Measurements from ENCODE around the gene PAFAH1B1.

Gene PAFAH1B1

GRCh38 chr17:2582493-2582892, 11.0 kb upstream of the PAFAH1B1 start:
- Histone ChIP-seq H3K4ac (ENCODE audit: low read depth, low read length) (no peak overlapping the region), H4K5ac (ENCODE audit: low read length) (no peak overlapping the region), H3K9ac (ENCODE audit: low read length) (no peak overlapping the region), H2BK120ac (ENCODE audit: low read depth, low read length) (no peak overlapping the region), H2AK5ac (ENCODE audit: low read length) (no peak overlapping the region), H3K27me3 (ENCODE audit: insufficient read depth, low read length, poor library complexity) (no peaks in the 10 kb centered on the region), H3K18ac (ENCODE audit: low read length) (no peak overlapping the region), H3K27ac (ENCODE audit: low read depth, low read length) (no peak overlapping the region), H3K4me3 (ENCODE audit: low read length) (no peak overlapping the region), H3K4me2 (ENCODE audit: low read length) (no peak overlapping the region), H2BK15ac (replicated peaks; ENCODE audit: low read depth) (no peak overlapping the region), H3K36me3 (ENCODE audit: control insufficient read depth, insufficient read depth, low read length) (no peaks in the 10 kb centered on the region), H3K79me2 (ENCODE audit: control insufficient read depth, insufficient read depth, low read length) (no peaks in the 10 kb centered on the region), H3K4me1 (ENCODE audit: control insufficient read depth, low read depth, low read length) (no peaks in the 10 kb centered on the region), H2BK5ac (ENCODE audit: low read length) (no peak overlapping the region), H3K23ac (ENCODE audit: low read length) (no peak overlapping the region), H3K56ac (ENCODE audit: low read length) (no peak overlapping the region), H4K8ac (ENCODE audit: low read depth, low read length) (no peak overlapping the region), H3K79me1 (ENCODE audit: low read length) (no peaks in the 10 kb centered on the region)
- WGBS (ENCODE audit: extremely low coverage, insufficient coverage, low lambda C conversion rate), result no CpG with 5 or more reads among the region's 18 CpGs
- DNase-seq, result no peak

- Histone ChIP-seq H2BK15ac (replicated peaks; ENCODE audit: low read depth) (no peak overlapping the region), H3K4me1 (ENCODE audit: control insufficient read depth, low read depth, low read length) (no peaks in the 10 kb centered on the region), H2BK120ac (ENCODE audit: low read depth, low read length) (no peak overlapping the region), H3K18ac (ENCODE audit: low read length) (no peak overlapping the region), H3K23ac (ENCODE audit: low read length) (no peak overlapping the region), H3K9ac (ENCODE audit: low read length) (no peak overlapping the region), H4K8ac (ENCODE audit: low read depth, low read length) (no peak overlapping the region), H3K4ac (ENCODE audit: low read depth, low read length) (no peak overlapping the region), H4K5ac (ENCODE audit: low read length) (no peak overlapping the region), H2AK5ac (ENCODE audit: low read length) (no peak overlapping the region), H2BK5ac (ENCODE audit: low read length) (no peak overlapping the region), H3K79me1 (ENCODE audit: low read length) (no peaks in the 10 kb centered on the region), H3K56ac (ENCODE audit: low read length) (no peak overlapping the region), H3K4me3 (ENCODE audit: low read length) (no peak overlapping the region), H3K36me3 (ENCODE audit: control insufficient read depth, insufficient read depth, low read length) (no peaks in the 10 kb centered on the region), H3K27ac (ENCODE audit: low read depth, low read length) (no peak overlapping the region), H3K4me2 (ENCODE audit: low read length) (no peak overlapping the region), H3K27me3 (ENCODE audit: insufficient read depth, low read length, poor library complexity) (no peaks in the 10 kb centered on the region), H3K79me2 (ENCODE audit: control insufficient read depth, insufficient read depth, low read length) (peaks cover 20% of the 10 kb centered on the region)
- DNase-seq, result no peak
- WGBS (ENCODE audit: extremely low coverage, insufficient coverage, low lambda C conversion rate), result no CpG with 5 or more reads among the region's 16 CpGs
These were observed 2.3 kb upstream of the PAFAH1B1 start for GRCh38 chr17:2591040-2591640.

- H3K79me1 ChIP-seq (ENCODE audit: low read length), result no peaks in the 10 kb centered on the region
- H3K27ac ChIP-seq (ENCODE audit: low read depth, low read length), result peak overlapping the region; percentile 98
- H2BK120ac ChIP-seq (ENCODE audit: low read depth, low read length), result peak overlapping the region; percentile 46
- peak; percentile 92 for DNase-seq
- no peaks in the 10 kb centered on the region for H3K27me3 ChIP-seq (ENCODE audit: insufficient read depth, low read length, poor library complexity)
- peak overlapping the region; percentile 80 for H3K56ac ChIP-seq (ENCODE audit: low read length)
- peak overlapping the region; percentile 80 for H3K23ac ChIP-seq (ENCODE audit: low read length)
- peak overlapping the region; percentile 59 for H2BK5ac ChIP-seq (ENCODE audit: low read length)
- peaks cover 44% of the 10 kb centered on the region for H3K79me2 ChIP-seq (ENCODE audit: control insufficient read depth, insufficient read depth, low read length)
- H3K4me3 ChIP-seq (ENCODE audit: low read length), result peak overlapping the region; percentile 77
- WGBS (ENCODE audit: extremely low coverage, insufficient coverage, low lambda C conversion rate), result no CpG with 5 or more reads among the region's 80 CpGs
- H4K8ac ChIP-seq (ENCODE audit: low read depth, low read length), result no peak overlapping the region
- H3K9ac ChIP-seq (ENCODE audit: low read length), result peak overlapping the region; percentile 80
- H3K18ac ChIP-seq (ENCODE audit: low read length), result peak overlapping the region; percentile 99
- no peaks in the 10 kb centered on the region for H3K36me3 ChIP-seq (ENCODE audit: control insufficient read depth, insufficient read depth, low read length)
- H2AK5ac ChIP-seq (ENCODE audit: low read length), result peak overlapping the region; percentile 1
- H3K4ac ChIP-seq (ENCODE audit: low read depth, low read length), result peak overlapping the region; percentile 100
- peak overlapping the region; percentile 38 for H2BK15ac ChIP-seq (replicated peaks; ENCODE audit: low read depth)
- no peak overlapping the region for H4K5ac ChIP-seq (ENCODE audit: low read length)
- H3K4me2 ChIP-seq (ENCODE audit: low read length), result peak overlapping the region; percentile 42
- no peaks in the 10 kb centered on the region for H3K4me1 ChIP-seq (ENCODE audit: control insufficient read depth, low read depth, low read length)
These were observed 617 bp downstream of the PAFAH1B1 start for GRCh38 chr17:2593821-2594721.

GRCh38 chr17:2594722-2595599, 1.5 kb downstream of the PAFAH1B1 start:
- peak overlapping the region; percentile 59 for H2BK5ac ChIP-seq (ENCODE audit: low read length)
- H3K4me2 ChIP-seq (ENCODE audit: low read length), result peak overlapping the region; percentile 42
- peak overlapping the region; percentile 51 for H3K4me3 ChIP-seq (ENCODE audit: low read length)
- no peak overlapping the region for H4K5ac ChIP-seq (ENCODE audit: low read length)
- H3K9ac ChIP-seq (ENCODE audit: low read length), result peak overlapping the region; percentile 76
- peaks cover 51% of the 10 kb centered on the region for H3K79me2 ChIP-seq (ENCODE audit: control insufficient read depth, insufficient read depth, low read length)
- H3K23ac ChIP-seq (ENCODE audit: low read length), result no peak overlapping the region
- no peaks in the 10 kb centered on the region for H3K4me1 ChIP-seq (ENCODE audit: control insufficient read depth, low read depth, low read length)
- peak overlapping the region; percentile 46 for H2BK120ac ChIP-seq (ENCODE audit: low read depth, low read length)
- H2AK5ac ChIP-seq (ENCODE audit: low read length), result peak overlapping the region; percentile 1
- peak overlapping the region; percentile 100 for H3K4ac ChIP-seq (ENCODE audit: low read depth, low read length)
- H3K27me3 ChIP-seq (ENCODE audit: insufficient read depth, low read length, poor library complexity), result no peaks in the 10 kb centered on the region
- peak overlapping the region; percentile 98 for H3K27ac ChIP-seq (ENCODE audit: low read depth, low read length)
- peak overlapping the region; percentile 80 for H3K56ac ChIP-seq (ENCODE audit: low read length)
- DNase-seq, result peak; percentile 31
- H3K36me3 ChIP-seq (ENCODE audit: control insufficient read depth, insufficient read depth, low read length), result no peaks in the 10 kb centered on the region
- no peaks in the 10 kb centered on the region for H3K79me1 ChIP-seq (ENCODE audit: low read length)
- H2BK15ac ChIP-seq (replicated peaks; ENCODE audit: low read depth), result no peak overlapping the region
- H3K18ac ChIP-seq (ENCODE audit: low read length), result peak overlapping the region; percentile 99
- no CpG with 5 or more reads among the region's 16 CpGs for WGBS (ENCODE audit: extremely low coverage, insufficient coverage, low lambda C conversion rate)
- no peak overlapping the region for H4K8ac ChIP-seq (ENCODE audit: low read depth, low read length)

GRCh38 chr17:2595716-2596115, 2.3 kb downstream of the PAFAH1B1 start:
- Histone ChIP-seq H3K36me3 (ENCODE audit: control insufficient read depth, insufficient read depth, low read length) (no peaks in the 10 kb centered on the region), H2AK5ac (ENCODE audit: low read length) (no peak overlapping the region), H3K4ac (ENCODE audit: low read depth, low read length) (no peak overlapping the region), H4K5ac (ENCODE audit: low read length) (no peak overlapping the region), H3K23ac (ENCODE audit: low read length) (no peak overlapping the region), H3K79me2 (ENCODE audit: control insufficient read depth, insufficient read depth, low read length) (peaks cover 56% of the 10 kb centered on the region), H3K4me3 (ENCODE audit: low read length) (no peak overlapping the region), H3K56ac (ENCODE audit: low read length) (no peak overlapping the region), H3K4me1 (ENCODE audit: control insufficient read depth, low read depth, low read length) (no peaks in the 10 kb centered on the region), H3K9ac (ENCODE audit: low read length) (peak overlapping the region; percentile 33), H3K18ac (ENCODE audit: low read length) (no peak overlapping the region), H2BK120ac (ENCODE audit: low read depth, low read length) (no peak overlapping the region), H3K27me3 (ENCODE audit: insufficient read depth, low read length, poor library complexity) (no peaks in the 10 kb centered on the region), H4K8ac (ENCODE audit: low read depth, low read length) (no peak overlapping the region), H3K4me2 (ENCODE audit: low read length) (peak overlapping the region; percentile 17), H2BK15ac (replicated peaks; ENCODE audit: low read depth) (no peak overlapping the region), H3K79me1 (ENCODE audit: low read length) (no peaks in the 10 kb centered on the region), H2BK5ac (ENCODE audit: low read length) (no peak overlapping the region), H3K27ac (ENCODE audit: low read depth, low read length) (no peak overlapping the region)
- WGBS (ENCODE audit: extremely low coverage, insufficient coverage, low lambda C conversion rate), result no CpG with 5 or more reads among the region's 4 CpGs
- DNase-seq, result no peak

All from mesendoderm (in vitro differentiated cells).